Keratinocyte (primary cell): ENCODE measurements around the gene FBLN7. TPM values are rescaled to one million over a fixed set of nuclear protein-coding genes. Genes with fewer than 3 reads are reported as not detected.

Source experiments
- DNase-seq: peaks from one replicate; pipeline ENCODE4 v3.0.0-alpha.2; 2011; ENCODE audit warnings: low read depth, missing footprints, low spot score
- FAIRE-seq: peaks from 2 replicates; lab custom pipeline; 2011; peaks lifted over from hg19 to GRCh38; lab: Jason Lieb, UNC
- H2AFZ ChIP-seq: 2 replicates; pipeline ENCODE4 v1.6.0; 2012; ENCODE audit warnings: low read length, control low read depth, inconsistent platforms; ENCODE audit not compliant: control insufficient read depth
- H3K27ac ChIP-seq: 2 replicates; pipeline ENCODE4 v1.5.1; 2011; ENCODE audit warnings: low read length; ENCODE audit not compliant: control insufficient read depth, insufficient read depth
- H3K27me3 ChIP-seq: 3 replicates; pipeline ENCODE4 v1.6.0; 2011; ENCODE audit warnings: low read length; ENCODE audit not compliant: control insufficient read depth, insufficient read depth; ENCODE audit errors: extremely low read depth
- H3K36me3 ChIP-seq, 2 experiments: 2 replicates in 1 of 2; 3 replicates in 1 of 2; pipeline ENCODE4 v1.5.1; 2011; ENCODE audit warnings: low read length in 2 of 2, mild to moderate bottlenecking in 1 of 2; ENCODE audit not compliant: control insufficient read depth in 2 of 2, insufficient read depth in 2 of 2; ENCODE audit errors: extremely low read depth in 1 of 2
- H3K4me1 ChIP-seq: 3 replicates; pipeline ENCODE4 v1.5.1; 2011; ENCODE audit warnings: low read length; ENCODE audit not compliant: control insufficient read depth, insufficient read depth; ENCODE audit errors: extremely low read depth
- H3K4me2 ChIP-seq: 3 replicates; pipeline ENCODE4 v1.6.0; 2011; ENCODE audit warnings: low read depth, low read length; ENCODE audit not compliant: control insufficient read depth, insufficient read depth; ENCODE audit errors: extremely low read depth
- H3K4me3 ChIP-seq, 3 experiments: fragments of 200-600 bp in 1 of 3; sonication (generic) in 1 of 3; 2 replicates in 2 of 3; 3 replicates in 1 of 3; pipeline ENCODE4 v1.5.1; 2011 to 2016; ENCODE audit warnings: low read length in 3 of 3, mild to moderate bottlenecking in 3 of 3, control low read depth in 2 of 3, inconsistent platforms in 1 of 3, low read depth in 1 of 3, mixed read lengths in 1 of 3, mixed run types in 1 of 3, moderate library complexity in 1 of 3; ENCODE audit not compliant: control insufficient read depth in 2 of 3, insufficient read depth in 2 of 3; ENCODE audit errors: extremely low read depth in 1 of 3
- H3K79me2 ChIP-seq: 2 replicates; pipeline ENCODE4 v1.6.0; 2012; ENCODE audit warnings: low read length; ENCODE audit not compliant: control insufficient read depth, insufficient read depth
- H3K9ac ChIP-seq: 3 replicates; pipeline ENCODE4 v1.6.0; 2011; ENCODE audit warnings: low read length; ENCODE audit not compliant: control insufficient read depth, insufficient read depth; ENCODE audit errors: extremely low read depth
- H3K9me1 ChIP-seq: 3 replicates; pipeline ENCODE4 v1.6.0; 2011; ENCODE audit warnings: low read length; ENCODE audit not compliant: control insufficient read depth, insufficient read depth; ENCODE audit errors: extremely low read depth
- H3K9me3 ChIP-seq: 2 replicates; pipeline ENCODE4 v1.5.1; 2012; ENCODE audit warnings: low read depth, low read length; ENCODE audit not compliant: control insufficient read depth
- H4K20me1 ChIP-seq: 3 replicates; pipeline ENCODE4 v1.6.0; 2011; ENCODE audit warnings: low read length; ENCODE audit not compliant: control insufficient read depth, insufficient read depth; ENCODE audit errors: extremely low read depth
- EZH2 ChIP-seq: IDR thresholded peaks from one replicate; pipeline ENCODE4 v1.6.1; 2012; ENCODE audit warnings: inconsistent platforms, mild to moderate bottlenecking, low read length, moderate library complexity
- dilution Hi-C: fragments of 300-500 bp; cut with MboI; formaldehyde crosslinking; loops from one replicate; pipeline ENCODE4 v1.7.0; 2020; ENCODE audit warnings: low sequenced_read_pairs; ENCODE audit not compliant: extremely low pct_ligation_motif_present
- polyA plus RNA-seq, 5 experiments: library from polyadenylated mRNA; depleted of rRNA in 3 of 5; stranded (reverse) in 3 of 5; stranded (forward) in 1 of 5; unstranded in 1 of 5; fragments of >200 nt; gene quantifications; 1 replicate in 1 of 5; 2 replicates in 3 of 5; 3 replicates in 1 of 5; pipeline versions ENCODE4 v1.2.1 to v1.2.3, GENCODE V29; 2011 to 2012; ENCODE audit warnings: missing spikeins in 2 of 5, low read depth in 1 of 5, low replicate concordance in 1 of 5
- TF ChIP-seq, protein P1 (sequence below), 3 experiments: IDR thresholded peaks in 1 of 3; conservative IDR thresholded peaks in 1 of 3; optimal IDR thresholded peaks in 1 of 3; 2 replicates in 2 of 3; 3 replicates in 1 of 3; pipeline versions ENCODE3 to v1.5.1; 2011; ENCODE audit warnings: low read length in 3 of 3, mild to moderate bottlenecking in 3 of 3, moderate library complexity in 2 of 3, control low read depth in 1 of 3, inconsistent platforms in 1 of 3; ENCODE audit not compliant: insufficient read depth in 2 of 3; ENCODE audit errors: extremely low read depth in 1 of 3

FBLN7 gene
- polyA plus RNA-seq, 1 donor (not counting 4 experiments of a cell fraction or from before 2014, with no cell fraction given) = not detected

- Histone ChIP-seq H3K9me1 (no peaks in the 10 kb centered on the region), H3K4me2 (no peak overlapping the region), H3K27ac (no peak overlapping the region), H2AFZ (no peak overlapping the region), H4K20me1 (no peaks in the 10 kb centered on the region), H3K27me3 (no peaks in the 10 kb centered on the region), H3K4me3 (no peak overlapping the region), H3K4me1 (no peaks in the 10 kb centered on the region), H3K36me3 (no peaks in the 10 kb centered on the region), H3K79me2 (no peaks in the 10 kb centered on the region), H3K9ac (no peak overlapping the region), H3K9me3 (no peaks in the 10 kb centered on the region)
- TF ChIP-seq EZH2 = no peak
- TF ChIP-seq, protein P1, sequence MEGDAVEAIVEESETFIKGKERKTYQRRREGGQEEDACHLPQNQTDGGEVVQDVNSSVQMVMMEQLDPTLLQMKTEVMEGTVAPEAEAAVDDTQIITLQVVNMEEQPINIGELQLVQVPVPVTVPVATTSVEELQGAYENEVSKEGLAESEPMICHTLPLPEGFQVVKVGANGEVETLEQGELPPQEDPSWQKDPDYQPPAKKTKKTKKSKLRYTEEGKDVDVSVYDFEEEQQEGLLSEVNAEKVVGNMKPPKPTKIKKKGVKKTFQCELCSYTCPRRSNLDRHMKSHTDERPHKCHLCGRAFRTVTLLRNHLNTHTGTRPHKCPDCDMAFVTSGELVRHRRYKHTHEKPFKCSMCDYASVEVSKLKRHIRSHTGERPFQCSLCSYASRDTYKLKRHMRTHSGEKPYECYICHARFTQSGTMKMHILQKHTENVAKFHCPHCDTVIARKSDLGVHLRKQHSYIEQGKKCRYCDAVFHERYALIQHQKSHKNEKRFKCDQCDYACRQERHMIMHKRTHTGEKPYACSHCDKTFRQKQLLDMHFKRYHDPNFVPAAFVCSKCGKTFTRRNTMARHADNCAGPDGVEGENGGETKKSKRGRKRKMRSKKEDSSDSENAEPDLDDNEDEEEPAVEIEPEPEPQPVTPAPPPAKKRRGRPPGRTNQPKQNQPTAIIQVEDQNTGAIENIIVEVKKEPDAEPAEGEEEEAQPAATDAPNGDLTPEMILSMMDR (optimal IDR thresholded peaks at IDR 0.05 in 1 of 3, IDR thresholded peaks at IDR 0.05 in 1 of 3, conservative IDR thresholded peaks at IDR 0.05 in 1 of 3; ENCODE audit: extremely low read depth in 1 of 3, insufficient read depth in 2 of 3, low read length in 3 of 3) = no peak
- no peak for FAIRE-seq
- dilution Hi-C loops = no loop called here
- DNase-seq = no peak
These were observed 27.1 kb downstream of the FBLN7 start for GRCh38 chr2:112165296-112165695.

DNA sequence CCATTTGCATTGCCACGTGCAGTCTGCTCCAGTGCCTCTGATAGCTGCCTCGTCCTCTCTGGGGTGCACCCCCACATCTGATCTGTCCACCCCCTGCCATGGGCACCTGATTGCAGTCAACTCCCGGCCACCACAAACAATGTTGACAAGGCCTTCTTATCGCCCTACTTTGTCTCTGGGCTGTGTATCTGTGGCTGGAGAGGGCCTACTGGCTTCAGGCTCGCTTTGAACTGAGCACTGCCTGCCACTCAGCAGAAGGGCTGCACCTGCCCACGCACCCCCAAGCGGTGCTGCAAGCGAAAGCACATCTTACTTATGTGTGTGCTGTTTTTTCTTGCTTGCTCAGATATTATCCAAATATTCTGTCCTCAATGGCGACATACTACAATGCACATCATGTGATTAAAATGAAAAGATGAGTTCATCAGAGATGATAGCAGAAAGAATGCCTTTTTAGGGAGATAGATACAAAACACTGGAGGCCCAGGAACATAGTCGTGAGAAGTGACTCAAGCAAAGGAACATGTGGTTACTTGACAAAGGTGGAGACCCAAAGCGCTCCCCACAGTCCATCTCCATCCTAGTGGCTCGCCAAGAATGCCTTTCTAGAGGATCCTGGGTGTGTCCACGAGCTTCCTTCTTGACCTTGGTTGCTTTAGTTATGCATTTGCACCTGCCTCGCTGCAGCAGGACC, 28.8 kb downstream of the FBLN7 start:
- no peak overlapping the region for H3K4me2 ChIP-seq
- H3K9me3 ChIP-seq = no peaks in the 10 kb centered on the region
- dilution Hi-C loops = no loop called here
- H3K9ac ChIP-seq = no peak overlapping the region
- H3K4me3 ChIP-seq = no peak overlapping the region
- no peaks in the 10 kb centered on the region for H3K27me3 ChIP-seq
- DNase-seq (no peak), FAIRE-seq (no peak)
- H3K27ac ChIP-seq = no peak overlapping the region
- no peaks in the 10 kb centered on the region for H3K9me1 ChIP-seq
- H3K4me1 ChIP-seq = no peaks in the 10 kb centered on the region
- TF ChIP-seq EZH2 = no peak
- TF ChIP-seq, protein P1 (optimal IDR thresholded peaks at IDR 0.05 in 1 of 3, IDR thresholded peaks at IDR 0.05 in 1 of 3, conservative IDR thresholded peaks at IDR 0.05 in 1 of 3; ENCODE audit: extremely low read depth in 1 of 3, insufficient read depth in 2 of 3, low read length in 3 of 3) = no peak
- no peaks in the 10 kb centered on the region for H4K20me1 ChIP-seq
- no peak overlapping the region for H2AFZ ChIP-seq
- H3K79me2 ChIP-seq = no peaks in the 10 kb centered on the region
- no peaks in the 10 kb centered on the region for H3K36me3 ChIP-seq
